GM18498 (cell line): ENCODE measurements around the gene TMEM208.

Experiments used
- ATAC-seq: cut with Tn5 transposase; IDR thresholded peaks from one replicate; pipeline ENCODE4 v1.9.1; 2021; ENCODE audit warnings: mild to moderate bottlenecking, moderate library complexity; ENCODE audit not compliant: unreplicated experiment

Gene TMEM208

GRCh38 chr16:67191411-67191994, 35.4 kb upstream of the TMEM208 start:
- ATAC-seq, result no peak

GRCh38 chr16:67191995-67192681, 34.8 kb upstream of the TMEM208 start, which contains the start of gene E2F4:
E2F4 (plus strand) TSS chr16:67192155; CDS start chr16:67192228, 73 bp downstream.
- ATAC-seq, result peak; percentile 89

- ATAC-seq, result no peak
Measured at GRCh38 chr16:67192781-67193361, 34.1 kb upstream of the TMEM208 start.

GRCh38 chr16:67193536-67193935, 33.4 kb upstream of the TMEM208 start:
- no peak for ATAC-seq

- ATAC-seq, result no peak
Measured at GRCh38 chr16:67194260-67194659, 32.7 kb upstream of the TMEM208 start.

- no peak for ATAC-seq
Measured at GRCh38 chr16:67195676-67196075, 31.3 kb upstream of the TMEM208 start.

GRCh38 chr16:67196881-67197280, 30.0 kb upstream of the TMEM208 start:
- no peak for ATAC-seq

- ATAC-seq, result no peak
Measured at GRCh38 chr16:67197704-67198103, 29.2 kb upstream of the TMEM208 start.

GRCh38 chr16:67198238-67198734, 28.6 kb upstream of the TMEM208 start:
- ATAC-seq, result no peak

GRCh38 chr16:67199011-67199807, 27.7 kb upstream of the TMEM208 start, which contains the start of gene ELMO3:
ELMO3 (plus strand) TSS chr16:67199131; CDS start chr16:67199327, 196 bp downstream.
- ATAC-seq, result no peak

- ATAC-seq, result no peak
Measured at GRCh38 chr16:67199808-67200198, 27.1 kb upstream of the TMEM208 start.

- no peak for ATAC-seq
Measured at GRCh38 chr16:67200491-67200890, 26.4 kb upstream of the TMEM208 start.

GRCh38 chr16:67201411-67202345, 25.3 kb upstream of the TMEM208 start:
- ATAC-seq, result no peak

- ATAC-seq, result no peak
Measured at GRCh38 chr16:67202426-67202825, 24.5 kb upstream of the TMEM208 start.

- no peak for ATAC-seq
Measured at GRCh38 chr16:67202956-67203493, 23.9 kb upstream of the TMEM208 start.

- ATAC-seq, result no peak
Measured at GRCh38 chr16:67204076-67204475, 22.9 kb upstream of the TMEM208 start.

- ATAC-seq, result no peak
Measured at GRCh38 chr16:67206129-67206837, 20.6 kb upstream of the TMEM208 start.

GRCh38 chr16:67206838-67207248, 20.1 kb upstream of the TMEM208 start:
- no peak for ATAC-seq
